ENCODE data around the gene STH.

The STH gene

GRCh38 chr17:46027976-46028325 is 28.9 kb downstream of the STH start:
- DNase-seq: no peak

- DNase-seq: no peak
These were observed 29.3 kb downstream of the STH start for GRCh38 chr17:46028374-46028773.

- DNase-seq: no peak
These were observed 30.0 kb downstream of the STH start for GRCh38 chr17:46028981-46029565.

GRCh38 chr17:46029627-46030026 is 30.6 kb downstream of the STH start:
- no peak for DNase-seq

GRCh38 chr17:46030752-46031151 is 31.7 kb downstream of the STH start:
- no peak for DNase-seq

GRCh38 chr17:46031440-46031839 is 32.4 kb downstream of the STH start:
- DNase-seq: no peak

- no peak for DNase-seq
These were observed 32.9 kb downstream of the STH start for GRCh38 chr17:46031920-46032319.

GRCh38 chr17:46032909-46033308 is 33.9 kb downstream of the STH start:
- DNase-seq: no peak

GRCh38 chr17:46033392-46033791 is 34.3 kb downstream of the STH start:
- DNase-seq: no peak

- no peak for DNase-seq
These were observed 36.2 kb downstream of the STH start for GRCh38 chr17:46035112-46035818.

- peak in 1 of 14 donors; percentile 62 for DNase-seq
These were observed 37.4 kb downstream of the STH start for GRCh38 chr17:46036491-46036890.

GRCh38 chr17:46037722-46038255 is 38.7 kb downstream of the STH start:
- DNase-seq: no peak

- peak in 1 of 14 donors; percentile 28 for DNase-seq
These were observed 39.4 kb downstream of the STH start for GRCh38 chr17:46038414-46038813.

GRCh38 chr17:46038937-46039336 is 39.9 kb downstream of the STH start:
- DNase-seq: no peak

GRCh38 chr17:46039592-46040186 is 40.6 kb downstream of the STH start:
- DNase-seq: peak in 1 of 14 donors; percentile 44

GRCh38 chr17:46042246-46042645 is 43.2 kb downstream of the STH start:
- DNase-seq: no peak

GRCh38 chr17:46042925-46043324 is 43.9 kb downstream of the STH start:
- no peak for DNase-seq

- no peak for DNase-seq
These were observed 44.6 kb downstream of the STH start for GRCh38 chr17:46043606-46044005.

- DNase-seq: peak in 11 of 14 donors; percentile 15 to 82 (median 46)
These were observed 45.4 kb downstream of the STH start for GRCh38 chr17:46044286-46044928.

- no peak for DNase-seq
These were observed 45.9 kb downstream of the STH start for GRCh38 chr17:46044989-46045388.

GRCh38 chr17:46045639-46046038 is 46.6 kb downstream of the STH start:
- no peak for DNase-seq

- DNase-seq: no peak
These were observed 47.9 kb downstream of the STH start for GRCh38 chr17:46046957-46047356.

GRCh38 chr17:46047398-46047797 is 48.3 kb downstream of the STH start:
- DNase-seq: no peak
